SKM-1 (cell line): ENCODE measurements around the gene GNG7.

Source experiments
- DNase-seq: peaks from one replicate; lab custom pipeline; 2025; ENCODE audit not compliant: unreplicated experiment; lab: John Stamatoyannopoulos, UW

Gene GNG7

GRCh38 chr19:2726904-2727639, 24.6 kb upstream of the GNG7 start:
- DNase-seq: no peak

GRCh38 chr19:2726160-2726855, 23.8 kb upstream of the GNG7 start:
- no peak for DNase-seq

- DNase-seq: no peak
Observed at GRCh38 chr19:2724148-2724557, 21.7 kb upstream of the GNG7 start.

- DNase-seq: no peak
Observed at GRCh38 chr19:2723747-2724146, 21.3 kb upstream of the GNG7 start.

- DNase-seq: no peak
Observed at GRCh38 chr19:2723345-2723715, 20.8 kb upstream of the GNG7 start.

- DNase-seq: no peak
Observed at GRCh38 chr19:2722541-2723344, 20.2 kb upstream of the GNG7 start.

GRCh38 chr19:2721570-2722540, 19.4 kb upstream of the GNG7 start:
- DNase-seq: no peak

- DNase-seq: no peak
Observed at GRCh38 chr19:2720777-2721569, 18.5 kb upstream of the GNG7 start, which contains the start of gene DIRAS1. Gene DIRAS1, minus strand, starts transcription at chr19:2721372. Its CDS starts 3,566 bp downstream, at chr19:2717806.

- no peak for DNase-seq
Observed at GRCh38 chr19:2719920-2720776, 17.7 kb upstream of the GNG7 start.

GRCh38 chr19:2719232-2719735, 16.8 kb upstream of the GNG7 start:
- DNase-seq: no peak

- DNase-seq: no peak
Observed at GRCh38 chr19:2717638-2718541, 15.4 kb upstream of the GNG7 start.

GRCh38 chr19:2716722-2717637, 14.5 kb upstream of the GNG7 start:
- no peak for DNase-seq

GRCh38 chr19:2716275-2716650, 13.8 kb upstream of the GNG7 start:
- no peak for DNase-seq

GRCh38 chr19:2715470-2716274, 13.2 kb upstream of the GNG7 start:
- DNase-seq: no peak

- no peak for DNase-seq
Observed at GRCh38 chr19:2714531-2715269, 12.2 kb upstream of the GNG7 start.
